Left ventricle myocardium inferior (tissue), 1 donor: ENCODE results near the gene CXCL11. TPM values are rescaled to one million over a fixed set of nuclear protein-coding genes. Genes with fewer than 3 reads are reported as not detected.

Source experiments
- DNase-seq: peaks from one replicate; pipeline ENCODE4 v3.0.0-alpha.2; 2020
- H3K27ac ChIP-seq: fragments of 200-600 bp; replicated peaks from 2 replicates; pipeline ENCODE4 v1.8.0; 2021
- H3K27me3 ChIP-seq: fragments of 200-600 bp; 2 replicates; pipeline ENCODE4 v1.8.0; 2021; ENCODE audit warnings: low read depth
- H3K36me3 ChIP-seq: fragments of 200-600 bp; 2 replicates; pipeline ENCODE4 v1.8.0; 2021
- H3K4me1 ChIP-seq: fragments of 200-600 bp; 2 replicates; pipeline ENCODE4 v1.8.0; 2021
- H3K4me3 ChIP-seq: fragments of 200-600 bp; 2 replicates; pipeline ENCODE4 v1.8.0; 2021; ENCODE audit warnings: mild to moderate bottlenecking, moderate library complexity
- H3K9me3 ChIP-seq: fragments of 200-600 bp; replicated peaks from 2 replicates; pipeline ENCODE4 v1.8.0; 2021
- CTCF ChIP-seq: fragments of 200-600 bp; IDR thresholded peaks from 2 replicates; pipeline ENCODE4 v1.8.0; 2021; ENCODE audit warnings: antibody characterized with exemption, mild to moderate bottlenecking, borderline replicate concordance
- intact Hi-C: fragments of 100-400 bp; cut with micrococcal nuclease; formaldehyde crosslinking; loops from one replicate; pipeline ENCODE4 v1.11.0; 2022
- long read RNA-seq: library from polyadenylated mRNA; unstranded; transcript quantifications from one replicate; pipeline ENCODE4 v2.0.0, GENCODE V29; 2021
- total RNA-seq: library from RNA; stranded (reverse); fragmentation: NEBNext Ultra II Directional; extraction: Animal tissue kit (Norgen Biotek cat#: 25700); gene quantifications from one replicate; pipeline ENCODE4 v1.2.1, GENCODE V29; 2021
- donor health status: DM: no; HTN: yes; CAD: no; lungs with severe emphysema.

The CXCL11 gene
- total RNA-seq, result not detected
- long read RNA-seq, result 0 reads

- intact Hi-C loops, result no loop called here
- no peak for DNase-seq
- no peak for TF ChIP-seq CTCF
- peaks cover 4% of the 10 kb centered on the region for H3K4me1 ChIP-seq
- H3K36me3 ChIP-seq, result no peaks in the 10 kb centered on the region
- H3K4me3 ChIP-seq, result no peak within 1 kb of the TSS
- H3K27ac ChIP-seq, result no peak within 1 kb of the TSS
- H3K9me3 ChIP-seq, result no peaks in the 10 kb centered on the region
- no peaks in the 10 kb centered on the region for H3K27me3 ChIP-seq
Observed at GRCh38 chr4:76035799-76036380, at the start of gene CXCL11. CXCL11 (minus strand) TSS chr4:76036070; CDS start chr4:76035987, 83 bp downstream.

- H3K27me3 ChIP-seq, result no peaks in the 10 kb centered on the region
- no peaks in the 10 kb centered on the region for H3K36me3 ChIP-seq
- intact Hi-C loops, result no loop called here
- no peaks in the 10 kb centered on the region for H3K9me3 ChIP-seq
- peaks cover 44% of the 10 kb centered on the region for H3K4me1 ChIP-seq
- no peak overlapping the region for H3K4me3 ChIP-seq
- DNase-seq, result no peak
- no peak for TF ChIP-seq CTCF
- peak overlapping the region; percentile 60 for H3K27ac ChIP-seq
Observed at GRCh38 chr4:76084542-76084941, 48.7 kb upstream of the CXCL11 start.

GRCh38 chr4:76083386-76083988 is 47.6 kb upstream of the CXCL11 start:
- intact Hi-C loops, result no loop called here
- H3K36me3 ChIP-seq, result no peaks in the 10 kb centered on the region
- DNase-seq, result no peak
- H3K27ac ChIP-seq, result peak overlapping the region; percentile 60
- H3K27me3 ChIP-seq, result no peaks in the 10 kb centered on the region
- H3K9me3 ChIP-seq, result no peaks in the 10 kb centered on the region
- H3K4me1 ChIP-seq, result peaks cover 44% of the 10 kb centered on the region
- no peak for TF ChIP-seq CTCF
- H3K4me3 ChIP-seq, result no peak overlapping the region

GRCh38 chr4:76078033-76078613 is 42.3 kb upstream of the CXCL11 start:
- DNase-seq, result no peak
- no peaks in the 10 kb centered on the region for H3K9me3 ChIP-seq
- H3K4me1 ChIP-seq, result peaks cover 25% of the 10 kb centered on the region
- intact Hi-C loops, result no loop called here
- H3K36me3 ChIP-seq, result no peaks in the 10 kb centered on the region
- TF ChIP-seq CTCF, result no peak
- no peaks in the 10 kb centered on the region for H3K27me3 ChIP-seq
- H3K27ac ChIP-seq, result peak overlapping the region; percentile 81
- peak overlapping the region; percentile 60 for H3K4me3 ChIP-seq

- peak overlapping the region; percentile 81 for H3K27ac ChIP-seq
- H3K4me1 ChIP-seq, result peaks cover 24% of the 10 kb centered on the region
- no peak for TF ChIP-seq CTCF
- H3K9me3 ChIP-seq, result no peaks in the 10 kb centered on the region
- H3K36me3 ChIP-seq, result no peaks in the 10 kb centered on the region
- H3K27me3 ChIP-seq, result no peaks in the 10 kb centered on the region
- DNase-seq, result no peak
- peak overlapping the region; percentile 60 for H3K4me3 ChIP-seq
- intact Hi-C loops, result no loop called here
Observed at GRCh38 chr4:76074993-76075600, 39.2 kb upstream of the CXCL11 start.
